ENCODE measurements around the gene RSPRY1. TPM values are rescaled to one million over a fixed set of nuclear protein-coding genes. Genes with fewer than 3 reads are reported as not detected.

RSPRY1 gene
- polyA plus RNA-seq, 2 of the 4 experiments (the other 2 are of a cell fraction) = 32.2 to 50.0 TPM

GRCh38 chr16:57216968-57217367, 30.8 kb downstream of the RSPRY1 start:
- no peak for FAIRE-seq
- POLR2A ChIA-PET = no interaction called here
- CTCF ChIA-PET = interaction anchor here (0.7 to 1.4 kb wide), 3 partner anchors 8 to 30 kb away, joined by 3 read pairs; partner anchors contain the start of gene RSPRY1

DNA sequence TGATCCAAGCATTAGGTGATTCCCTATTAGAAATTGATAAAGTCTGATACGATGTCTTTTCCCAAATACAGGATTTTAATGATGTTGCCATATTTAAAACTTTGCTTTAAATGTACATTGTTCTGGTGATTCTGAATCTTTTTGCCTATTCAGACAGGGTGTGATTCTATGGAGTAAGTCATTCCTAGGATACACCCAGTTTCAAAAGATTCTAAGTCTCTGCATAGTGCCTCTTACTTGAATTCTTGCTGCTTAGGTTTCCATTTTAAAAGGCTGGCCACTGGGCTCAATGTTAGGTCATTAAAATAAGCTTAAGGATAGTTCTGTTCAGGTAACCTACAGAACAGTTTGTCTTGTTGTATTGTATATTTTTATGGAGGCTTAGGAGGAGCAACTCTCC, 36.9 kb downstream of the RSPRY1 start:
- ChIA-PET CTCF (interaction anchor here (0.9 to 2.1 kb wide), 5 partner anchors 10 to 139 kb away, joined by 3 to 7 read pairs (median 3); no protein-coding TSS in a partner anchor), POLR2A (no interaction called here)
- Histone ChIP-seq H3K4me3 (no peak overlapping the region), H3K4me1 (no peaks in the 10 kb centered on the region), H3K9me3 (peaks cover 23% of the 10 kb centered on the region), H3K4me2 (no peak overlapping the region), H3K27ac (no peak overlapping the region)
- peak; percentile 7 for FAIRE-seq
- DNase-seq (ENCODE audit: low read depth in 1 of 2, low spot score in 1 of 2) = no peak
- ATAC-seq = no peak
- 93% methylated on average over 1 of the region's 1 CpG for WGBS (ENCODE audit: missing lambda C conversion rate)
- TF ChIP-seq SREBF2 (IDR thresholded peaks at IDR 0.05) = no peak
- no peak for TF ChIP-seq RNF2 (IDR thresholded peaks at IDR 0.05; ENCODE audit: borderline replicate concordance, low read depth)
- no peak for TF ChIP-seq MYC (IDR thresholded peaks at IDR 0.05; ENCODE audit: borderline replicate concordance, low read length)
- no peak for TF ChIP-seq RARB (CRISPR knock-in tag; IDR thresholded peaks at IDR 0.05)
- no peak for TF ChIP-seq POLR2AphosphoS2 (conservative IDR thresholded peaks at IDR 0.05; ENCODE audit: low read length)
- TF ChIP-seq ESRRA (IDR thresholded peaks at IDR 0.05; ENCODE audit: borderline replicate concordance, low read length) = no peak
- TF ChIP-seq ZSCAN20 (CRISPR knock-in tag; IDR thresholded peaks at IDR 0.05) = no peak
- no peak for TF ChIP-seq GATA3 (IDR thresholded peaks at IDR 0.05; ENCODE audit: borderline replicate concordance)
- TF ChIP-seq EHF (CRISPR knock-in tag; IDR thresholded peaks at IDR 0.05) = no peak
- no peak for TF ChIP-seq NFE2L2 (conservative IDR thresholded peaks at IDR 0.05; ENCODE audit: low read length)
- no peak for TF ChIP-seq NPAS2 (CRISPR knock-in tag; IDR thresholded peaks at IDR 0.05; ENCODE audit: borderline replicate concordance)

More at GRCh38 chr16:57216968-57217367, 30.8 kb downstream of the RSPRY1 start:
- peaks cover 63% of the 10 kb centered on the region for H3K9me3 ChIP-seq
- no peak overlapping the region for H3K27ac ChIP-seq
- TF ChIP-seq RNF2 (IDR thresholded peaks at IDR 0.05; ENCODE audit: borderline replicate concordance, low read depth) (no peak), KDM5A (IDR thresholded peaks at IDR 0.05) (no peak), FOSL2 (IDR thresholded peaks at IDR 0.05) (no peak), FOSL2 (CRISPR knock-in tag; IDR thresholded peaks at IDR 0.05) (no peak), CHD2 (IDR thresholded peaks at IDR 0.05; ENCODE audit: low read length, partially characterized antibody) (no peak), FOSB (CRISPR knock-in tag; IDR thresholded peaks at IDR 0.05) (no peak), RAD21 (conservative IDR thresholded peaks at IDR 0.05 in 1 of 2, IDR thresholded peaks at IDR 0.05 in 1 of 2) (no peak), CHD4 (IDR thresholded peaks at IDR 0.05; ENCODE audit: borderline replicate concordance) (no peak), USF2 (IDR thresholded peaks at IDR 0.05) (no peak), FOXS1 (CRISPR knock-in tag; IDR thresholded peaks at IDR 0.05) (no peak), JUN (IDR thresholded peaks at IDR 0.05) (no peak), HOXB5 (CRISPR knock-in tag; IDR thresholded peaks at IDR 0.05) (no peak), HOXA7 (CRISPR knock-in tag; IDR thresholded peaks at IDR 0.05) (no peak)
- TF ChIP-seq, protein P1, sequence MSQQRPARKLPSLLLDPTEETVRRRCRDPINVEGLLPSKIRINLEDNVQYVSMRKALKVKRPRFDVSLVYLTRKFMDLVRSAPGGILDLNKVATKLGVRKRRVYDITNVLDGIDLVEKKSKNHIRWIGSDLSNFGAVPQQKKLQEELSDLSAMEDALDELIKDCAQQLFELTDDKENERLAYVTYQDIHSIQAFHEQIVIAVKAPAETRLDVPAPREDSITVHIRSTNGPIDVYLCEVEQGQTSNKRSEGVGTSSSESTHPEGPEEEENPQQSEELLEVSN (IDR thresholded peaks at IDR 0.05; ENCODE audit: borderline replicate concordance, low read depth) = no peak
- H3K4me3 ChIP-seq = no peak overlapping the region
- no peak overlapping the region for H3K4me2 ChIP-seq
- ATAC-seq = no peak
- WGBS (ENCODE audit: missing lambda C conversion rate) = 94% methylated on average over 2 of the region's 2 CpGs
- no peaks in the 10 kb centered on the region for H3K4me1 ChIP-seq
- DNase-seq (ENCODE audit: low read depth in 1 of 2, low spot score in 1 of 2) = no peak
